GM12873 (cell line): ENCODE results near the gene GPR107.

ENCODE experiments used
- CTCF ChIP-seq: IDR thresholded peaks from 2 replicates; pipeline ENCODE4 v1.5.1; 2012; ENCODE audit warnings: low read depth, mild to moderate bottlenecking, moderate library complexity, low read length, control low read depth; ENCODE audit not compliant: insufficient read depth; ENCODE audit errors: missing control alignments

The GPR107 gene

DNA sequence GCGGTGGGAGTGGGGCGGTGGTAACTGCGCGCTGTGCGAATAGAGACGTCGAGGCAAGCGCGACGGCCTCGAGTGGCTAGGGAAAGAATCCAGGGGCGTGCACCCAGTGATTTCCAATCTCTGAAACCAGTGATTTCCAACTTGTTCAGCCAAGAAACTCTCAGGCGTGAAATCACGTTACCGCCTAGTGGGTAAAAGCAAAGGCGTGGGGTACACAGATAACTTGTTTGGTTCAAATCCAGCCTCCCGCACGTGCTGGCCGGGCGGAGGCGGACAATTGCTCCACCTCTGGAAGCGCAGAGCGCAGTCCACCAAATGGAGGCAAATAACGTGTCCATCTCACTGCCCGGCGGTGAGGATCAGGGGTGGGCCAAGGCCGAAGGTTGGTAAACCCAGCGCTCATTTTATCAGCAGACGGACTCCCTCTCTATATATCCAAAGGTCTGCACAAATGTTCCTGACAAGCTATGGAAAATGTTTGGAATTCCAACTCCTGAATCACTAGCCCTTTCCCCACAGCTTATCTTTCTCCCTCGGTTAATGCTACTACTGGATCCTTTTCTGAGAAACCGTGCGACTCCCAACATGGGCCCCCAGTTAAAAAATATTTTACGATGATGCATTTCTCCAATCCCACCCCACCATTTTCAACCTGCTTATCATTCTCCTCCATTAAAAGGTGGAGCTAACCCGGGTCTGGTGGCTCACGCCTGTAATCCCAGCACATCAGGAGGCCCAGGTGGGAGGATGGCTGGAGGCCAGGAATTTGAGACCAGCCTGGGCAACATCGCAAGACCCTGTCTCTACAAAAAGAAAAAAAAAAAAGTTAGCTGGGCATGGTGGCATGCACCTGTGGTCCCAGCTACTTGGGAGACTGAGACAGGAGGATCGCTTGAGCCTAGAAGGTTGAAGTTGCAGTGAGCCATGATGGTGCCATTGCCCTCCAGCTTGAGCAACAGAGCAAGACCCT lies 9.8 kb upstream of the GPR107 start:
- TF ChIP-seq CTCF: no peak

GRCh38 chr9:130045725-130046450 lies 7.8 kb upstream of the GPR107 start:
- no peak for TF ChIP-seq CTCF

DNA sequence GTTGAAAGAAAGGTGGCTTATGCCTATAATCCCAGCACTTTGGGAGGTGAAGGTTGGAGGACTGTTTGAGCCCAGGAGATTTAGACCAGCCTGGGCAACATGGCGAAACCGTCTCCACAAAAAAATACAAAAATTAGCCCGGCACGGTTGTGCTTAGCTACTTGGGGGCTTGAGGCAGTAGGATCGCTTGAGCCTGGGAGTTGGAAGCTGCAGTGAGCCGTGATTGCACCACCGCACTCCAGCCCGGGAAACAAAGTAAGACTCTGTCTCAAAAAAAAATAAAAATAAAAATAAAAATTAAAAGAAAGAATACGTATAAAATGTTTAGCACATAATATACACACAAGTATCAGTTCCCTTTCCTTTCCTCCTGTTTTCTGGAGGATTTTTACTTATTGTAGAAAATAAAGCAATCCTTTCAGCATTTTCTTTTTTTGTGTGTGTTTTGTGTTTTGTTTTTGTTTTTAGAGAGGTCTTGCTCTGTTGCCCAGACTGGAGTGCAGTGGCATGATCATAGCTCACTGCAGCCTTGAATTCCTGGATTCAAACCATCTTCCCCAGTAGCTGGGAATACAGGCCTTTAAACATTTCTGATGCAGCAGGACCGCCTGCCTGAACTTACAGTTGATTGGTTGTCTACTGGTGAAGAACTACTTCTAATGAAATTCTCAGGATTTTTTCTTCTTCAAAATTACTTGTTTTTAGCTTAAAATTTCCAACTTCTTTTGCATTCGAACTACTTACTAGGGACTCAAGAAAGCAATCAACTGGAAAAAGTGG lies 4.1 kb upstream of the GPR107 start:
- no peak for TF ChIP-seq CTCF

DNA sequence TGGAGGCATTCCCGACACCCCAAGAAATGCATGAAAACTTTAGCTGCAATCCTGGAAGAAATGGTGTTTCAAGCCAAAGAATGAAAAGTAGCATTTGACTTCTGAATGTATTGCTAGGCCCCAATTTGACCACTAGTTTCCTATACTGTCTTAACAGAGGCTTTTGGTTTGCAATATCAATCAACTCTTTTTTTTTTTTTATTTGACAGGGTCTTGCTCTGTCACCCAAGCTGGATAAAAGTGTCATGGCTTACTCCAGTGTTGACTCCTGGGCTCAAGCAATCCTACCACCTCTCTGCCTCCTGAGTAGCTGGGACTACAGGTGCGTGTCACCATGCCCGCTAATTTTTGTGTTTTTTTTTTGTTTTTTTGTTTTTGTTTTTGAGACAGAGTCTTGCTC lies 3.2 kb upstream of the GPR107 start:
- peak; percentile 20 for TF ChIP-seq CTCF

DNA sequence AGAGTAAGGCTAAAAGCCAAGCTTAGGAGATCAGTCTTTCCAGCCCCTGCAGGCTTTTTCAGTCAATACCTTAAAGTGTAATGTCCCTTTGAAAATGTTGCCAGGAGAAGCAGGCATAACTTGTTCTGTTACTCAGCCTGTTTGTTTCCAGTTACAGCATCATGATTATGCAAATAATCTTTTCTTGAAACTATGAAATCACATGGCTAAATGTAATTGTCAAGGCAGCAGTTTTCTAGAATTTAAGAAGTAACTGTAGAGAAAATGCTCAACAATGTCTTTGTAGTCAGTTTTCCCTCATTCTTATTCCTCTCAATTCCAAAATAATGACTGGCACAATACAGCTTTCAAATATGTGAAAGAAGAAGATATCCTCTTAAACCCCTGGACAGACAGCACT lies 1.9 kb upstream of the GPR107 start:
- TF ChIP-seq CTCF: no peak

DNA sequence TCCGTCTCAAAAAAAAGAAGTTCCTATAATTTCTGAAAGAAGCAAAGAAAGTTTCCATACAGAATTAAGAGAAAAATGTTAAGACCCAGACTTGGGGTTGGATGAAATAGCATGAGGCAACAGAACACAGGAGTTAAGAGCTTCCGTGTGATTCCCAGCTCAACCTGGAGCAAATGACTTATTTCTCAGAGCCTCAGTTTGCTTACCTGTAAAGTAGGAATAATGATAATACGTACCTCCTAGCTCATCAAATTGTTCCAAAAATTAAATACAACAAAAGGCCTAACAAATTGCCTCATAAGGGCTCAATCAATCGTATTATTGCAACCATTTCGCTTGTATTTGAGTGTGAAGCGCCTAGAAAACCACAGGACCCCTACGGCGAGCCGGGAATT lies 600 bp upstream of the GPR107 start:
- no peak for TF ChIP-seq CTCF
